Transverse colon (tissue), 4 donors: Measurements from ENCODE around the gene GLYR1. TPM values are rescaled to one million over a fixed set of nuclear protein-coding genes. Genes with fewer than 3 reads are reported as not detected.

Experiments used
- DNase-seq: peaks from one replicate; pipeline ENCODE4 v3.0.0-alpha.2; 2019
- H3K27ac ChIP-seq, 4 donors: fragments of 200-600 bp; sonication (generic); 2 replicates each; pipeline ENCODE4 v1.5.1; 2016 to 2018; ENCODE audit warnings: inconsistent platforms in 4 of 4
- H3K27me3 ChIP-seq: fragments of 200-600 bp; sonication (generic); 2 replicates; pipeline ENCODE4 v1.5.1; 2017; ENCODE audit warnings: inconsistent platforms
- H3K36me3 ChIP-seq, 4 donors: fragments of 200-600 bp; sonication (generic); 2 replicates each; pipeline ENCODE4 v1.5.1; 2017 to 2019; ENCODE audit warnings: inconsistent platforms in 4 of 4
- H3K4me1 ChIP-seq, 4 donors: fragments of 200-600 bp; sonication (generic); 2 replicates each; pipeline ENCODE4 v1.5.1; 2017 to 2020; ENCODE audit warnings: inconsistent platforms in 4 of 4
- H3K4me3 ChIP-seq, 4 donors: fragments of 200-600 bp; sonication (generic); 1 replicate in 1 of 4; 2 replicates in 3 of 4; pipeline versions ENCODE4 v1.5.1 to v1.6.1; 2017 to 2019; ENCODE audit warnings: inconsistent platforms in 4 of 4
- H3K9me3 ChIP-seq, 2 donors: fragments of 200-600 bp; sonication (generic); 2 replicates each; pipeline ENCODE4 v1.5.1; 2017 to 2019; ENCODE audit warnings: inconsistent platforms in 2 of 2
- EP300 ChIP-seq: sonication (generic); formaldehyde crosslinking; IDR thresholded peaks from one replicate; pipeline ENCODE4 v1.6.1; 2017; ENCODE audit warnings: antibody characterized with exemption, low read depth
- POLR2A ChIP-seq: fragments of 450-650 bp; IDR thresholded peaks from one replicate; pipeline ENCODE4 v1.6.1; 2016; ENCODE audit warnings: antibody characterized with exemption, mild to moderate bottlenecking, moderate library complexity
- POLR2AphosphoS5 ChIP-seq, 3 donors: sonication (generic); formaldehyde crosslinking; IDR thresholded peaks; one replicate each; pipeline ENCODE4 v1.6.1; 2016; ENCODE audit warnings: antibody characterized with exemption in 3 of 3
- WGBS, 2 donors: methylation state at CpG; one replicate each; pipeline ENCODE4 v1.1.5; 2018; ENCODE audit warnings: low coverage in 1 of 2; 5-methylcytosine and 5-hydroxymethylcytosine counted together
- in situ Hi-C, 4 donors: fragments of 200-750 bp; cut with MboI; loops; one replicate each; pipeline versions ENCODE4 v1.15.0 to v1.15.1; 2017; ENCODE audit warnings: low sequenced_read_pairs in 3 of 4, low pct_ligation_motif_present in 1 of 4, low pct_unique_long_range_greater_than_20kb in 1 of 4
- intact Hi-C: fragments of 100-400 bp; cut with DNase I; formaldehyde crosslinking; loops from one replicate; pipeline ENCODE4 v1.15.1; 2023; ENCODE audit warnings: low total_unique reads
- total RNA-seq, 4 donors: library from RNA; depleted of rRNA; stranded (reverse); fragments of >200 nt; gene quantifications; one replicate each; pipeline ENCODE4 v1.1.0, GENCODE V29; 2016
- TF ChIP-seq, protein P1 (sequence below), 5 experiments: fragments of 200-600 bp in 3 of 5; fragments of 450-650 bp in 2 of 5; sonication (generic) in 3 of 5; IDR thresholded peaks; 1 replicate in 2 of 5; 2 replicates in 3 of 5; pipeline ENCODE4 v1.5.1; 2016 to 2017; ENCODE audit warnings: antibody characterized with exemption in 5 of 5, inconsistent platforms in 3 of 5, mild to moderate bottlenecking in 2 of 5, moderate library complexity in 1 of 5

GLYR1 gene
- total RNA-seq, 4 donors from 2014 or later, result 50.2 to 88.4 (median 74.0) TPM

DNA sequence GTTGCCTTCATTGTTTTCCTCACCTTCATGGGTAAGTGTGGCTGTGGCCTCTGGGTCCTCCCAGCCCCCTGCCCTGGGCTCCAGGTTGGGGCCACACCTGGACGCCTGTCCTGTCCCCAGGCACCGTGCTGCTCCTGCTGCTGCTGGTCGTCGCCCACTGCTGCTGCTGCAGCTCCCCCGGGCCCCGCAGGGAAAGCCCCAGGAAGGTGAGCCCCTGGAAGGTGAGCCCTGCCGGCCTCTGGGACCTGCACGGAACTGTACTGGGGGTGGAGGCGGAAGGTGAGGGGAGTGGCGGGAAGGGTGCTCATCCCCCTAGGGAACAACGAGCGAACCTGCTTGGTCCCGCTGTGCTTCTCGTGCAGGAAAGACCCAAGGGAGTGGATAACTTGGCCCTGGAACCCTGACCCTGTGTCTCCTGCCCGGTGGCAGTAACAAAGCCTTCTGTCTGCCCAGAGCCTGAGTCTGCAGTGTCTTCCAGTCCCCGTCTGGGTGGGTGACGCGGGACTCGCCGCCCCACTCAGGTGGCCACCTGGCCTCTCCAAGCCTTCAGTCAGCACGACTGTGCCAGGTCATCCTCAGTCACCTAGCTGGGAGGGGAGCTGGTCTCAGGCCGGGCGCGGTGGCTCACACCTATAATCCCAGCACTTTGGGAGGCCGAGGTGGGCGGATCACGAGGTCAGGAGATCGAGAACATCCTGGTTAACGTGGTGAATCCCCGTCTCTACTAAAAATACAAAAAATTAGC, 51.1 kb downstream of the GLYR1 start:
- TF ChIP-seq, protein P1, sequence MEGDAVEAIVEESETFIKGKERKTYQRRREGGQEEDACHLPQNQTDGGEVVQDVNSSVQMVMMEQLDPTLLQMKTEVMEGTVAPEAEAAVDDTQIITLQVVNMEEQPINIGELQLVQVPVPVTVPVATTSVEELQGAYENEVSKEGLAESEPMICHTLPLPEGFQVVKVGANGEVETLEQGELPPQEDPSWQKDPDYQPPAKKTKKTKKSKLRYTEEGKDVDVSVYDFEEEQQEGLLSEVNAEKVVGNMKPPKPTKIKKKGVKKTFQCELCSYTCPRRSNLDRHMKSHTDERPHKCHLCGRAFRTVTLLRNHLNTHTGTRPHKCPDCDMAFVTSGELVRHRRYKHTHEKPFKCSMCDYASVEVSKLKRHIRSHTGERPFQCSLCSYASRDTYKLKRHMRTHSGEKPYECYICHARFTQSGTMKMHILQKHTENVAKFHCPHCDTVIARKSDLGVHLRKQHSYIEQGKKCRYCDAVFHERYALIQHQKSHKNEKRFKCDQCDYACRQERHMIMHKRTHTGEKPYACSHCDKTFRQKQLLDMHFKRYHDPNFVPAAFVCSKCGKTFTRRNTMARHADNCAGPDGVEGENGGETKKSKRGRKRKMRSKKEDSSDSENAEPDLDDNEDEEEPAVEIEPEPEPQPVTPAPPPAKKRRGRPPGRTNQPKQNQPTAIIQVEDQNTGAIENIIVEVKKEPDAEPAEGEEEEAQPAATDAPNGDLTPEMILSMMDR (IDR thresholded peaks at IDR 0.05), result no peak
- peak; percentile 15 for TF ChIP-seq POLR2A
- TF ChIP-seq EP300, result no peak
- peak in 1 of 3 donors; percentile 5 for TF ChIP-seq POLR2AphosphoS5 (IDR thresholded peaks at IDR 0.05)
- WGBS, 2 donors, result 70% methylated on average over 30 of the region's 30 CpGs; no CpG with 5 or more reads in 1 of the 2 donors
- no peaks in the 10 kb centered on the region for H3K36me3 ChIP-seq
- H3K4me3 ChIP-seq, result peak overlapping the region; percentile 17 to 64 (median 44)
- peak; percentile 44 for DNase-seq
- in situ Hi-C loops (no loop called here), intact Hi-C loops (no loop called here)
- H3K9me3 ChIP-seq, result no peaks in the 10 kb centered on the region
- peak overlapping the region; percentile 76 to 87 (median 86) for H3K27ac ChIP-seq
- H3K27me3 ChIP-seq, result no peaks in the 10 kb centered on the region
- peaks cover 4 to 21% (median 15%) of the 10 kb centered on the region in 4 donors for H3K4me1 ChIP-seq

DNA sequence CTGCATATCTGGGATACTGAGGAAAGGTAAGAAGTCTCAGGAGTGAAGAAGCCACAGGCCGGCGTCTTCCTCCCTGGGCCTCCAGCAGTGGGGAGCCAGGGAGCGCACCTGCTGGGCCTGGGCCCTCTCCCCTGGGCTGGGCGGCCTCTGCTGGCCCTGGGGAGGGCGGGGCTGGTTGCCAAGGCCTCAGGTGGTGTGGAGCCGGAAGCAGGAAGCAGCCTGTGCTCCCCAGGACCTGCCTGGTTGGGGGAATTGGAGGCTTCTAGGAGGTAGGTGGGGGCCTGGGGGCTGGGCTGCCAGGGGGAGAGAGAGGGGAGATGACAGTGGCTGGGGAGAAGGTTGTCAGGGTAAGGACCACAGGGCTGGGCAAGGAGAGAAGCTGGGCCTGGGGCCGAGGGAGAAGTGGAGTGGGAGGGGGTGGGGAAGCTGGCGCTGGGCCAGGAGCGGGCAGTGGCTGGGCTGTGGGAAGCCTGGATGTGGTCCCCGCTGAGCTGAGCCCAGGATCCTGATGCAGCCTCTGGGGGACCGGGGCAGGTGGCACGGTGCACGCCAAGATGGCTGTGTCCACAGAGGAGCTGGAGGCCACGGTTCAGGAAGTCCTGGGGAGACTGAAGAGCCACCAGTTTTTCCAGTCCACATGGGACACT, 51.8 kb downstream of the GLYR1 start, which contains the start of gene SMIM22:
Gene SMIM22, plus strand, starts transcription at position 189 of the 647 bp plus-strand sequence. Its CDS starts 366 bp downstream, at position 555.
- intact Hi-C loops (no loop called here), in situ Hi-C loops (no loop called here)
- no peaks in the 10 kb centered on the region for H3K27me3 ChIP-seq

DNA sequence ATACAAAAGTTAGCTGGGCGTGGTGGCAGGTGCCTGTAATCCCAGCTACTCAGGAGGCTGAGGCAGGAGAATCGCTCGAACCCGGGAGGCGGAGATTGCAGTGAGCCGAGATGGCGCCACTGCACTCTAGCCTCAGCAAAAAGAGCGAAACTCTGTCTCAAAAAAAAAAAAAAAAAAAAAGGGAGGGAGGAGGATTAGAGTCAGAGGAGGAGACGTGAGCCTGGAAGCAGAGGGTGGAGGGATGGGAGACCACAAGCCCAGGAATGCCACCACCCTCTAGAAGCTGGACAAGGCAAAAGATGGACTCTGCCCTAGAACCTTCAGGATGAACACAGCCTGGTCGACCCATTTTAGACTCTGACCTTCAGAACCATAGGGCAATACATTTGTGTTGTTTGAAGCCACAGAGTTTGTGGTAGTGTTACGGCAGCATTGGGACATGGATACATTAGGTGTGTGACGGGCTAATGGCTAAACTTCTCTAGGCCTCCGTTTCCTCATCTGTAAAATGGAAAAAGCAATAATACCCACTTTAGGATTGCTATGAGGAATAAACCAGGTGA, 54.1 kb downstream of the GLYR1 start:
- Histone ChIP-seq H3K27ac (no peak overlapping the region), H3K4me1 (peaks cover 0 to 12% (median 4%) of the 10 kb centered on the region in 4 donors), H3K4me3 (no peak overlapping the region), H3K27me3 (no peaks in the 10 kb centered on the region), H3K9me3 (no peaks in the 10 kb centered on the region), H3K36me3 (no peaks in the 10 kb centered on the region)
- in situ Hi-C loops (no loop called here), intact Hi-C loops (no loop called here)
- TF ChIP-seq EP300 (no peak), POLR2A (no peak), POLR2AphosphoS5 (IDR thresholded peaks at IDR 0.05) (no peak)
- TF ChIP-seq, protein P1 (IDR thresholded peaks at IDR 0.05), result no peak
- 62 to 74% methylated on average over 4 to 13 of the region's 13 CpGs for WGBS, 2 donors
- DNase-seq, result no peak

More for the DNA sequence above, 51.8 kb downstream of the GLYR1 start, which contains the start of gene SMIM22:
- Histone ChIP-seq H3K27ac (peak within 1 kb of the TSS; percentile 76 to 87 (median 86)), H3K9me3 (no peaks in the 10 kb centered on the region), H3K4me3 (peak within 1 kb of the TSS; percentile 17 to 64 (median 44)), H3K4me1 (peaks cover 0 to 14% (median 8%) of the 10 kb centered on the region in 4 donors), H3K36me3 (no peaks in the 10 kb centered on the region)
- DNase-seq, result peak; percentile 83
- TF ChIP-seq, protein P1 (IDR thresholded peaks at IDR 0.05), result no peak
- no peak for TF ChIP-seq EP300
- TF ChIP-seq POLR2A, result peak; percentile 41
- TF ChIP-seq POLR2AphosphoS5 (IDR thresholded peaks at IDR 0.05), result peak in 2 of 3 donors; percentile 24 to 71
- 59% methylated on average over 14 of the region's 14 CpGs; no CpG with 5 or more reads in 1 of the 2 donors for WGBS, 2 donors

DNA sequence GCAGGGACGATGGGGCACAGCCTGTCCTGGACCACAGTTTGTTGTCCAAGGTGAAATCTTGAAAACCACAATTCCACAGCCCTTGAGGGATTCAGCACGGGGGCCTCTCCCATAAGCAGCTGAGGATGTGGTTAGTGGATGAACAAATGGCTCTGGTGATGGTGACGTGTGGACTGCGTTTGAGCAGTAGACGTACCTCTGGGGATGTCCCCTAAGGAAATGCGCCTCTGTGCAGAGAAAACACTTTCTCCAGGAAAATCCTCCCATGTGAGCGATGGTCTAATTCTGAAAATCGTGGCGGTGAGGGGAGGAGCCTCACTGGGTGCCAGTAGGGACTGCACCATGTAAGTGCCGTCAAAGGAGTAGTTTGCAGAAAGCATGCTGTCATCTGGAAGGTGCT, 56.2 kb downstream of the GLYR1 start:
- Histone ChIP-seq H3K27me3 (no peaks in the 10 kb centered on the region), H3K4me3 (no peak overlapping the region), H3K4me1 (peaks cover 0 to 4% (median 0%) of the 10 kb centered on the region in 4 donors), H3K27ac (no peak overlapping the region), H3K9me3 (no peaks in the 10 kb centered on the region), H3K36me3 (no peaks in the 10 kb centered on the region)
- 60 to 87% methylated on average over 3 to 10 of the region's 10 CpGs for WGBS, 2 donors
- in situ Hi-C loops, result no loop called here
- TF ChIP-seq, protein P1 (IDR thresholded peaks at IDR 0.05), result no peak
- no peak for TF ChIP-seq POLR2A
- TF ChIP-seq EP300, result no peak
- TF ChIP-seq POLR2AphosphoS5 (IDR thresholded peaks at IDR 0.05), result no peak
- DNase-seq, result no peak
- intact Hi-C loops, result no loop called here
